Neural cell (in vitro differentiated cells): ENCODE data around the gene CD300LB. TPM values are rescaled to one million over a fixed set of nuclear protein-coding genes. Genes with fewer than 3 reads are reported as not detected.

ENCODE experiments used
- H2AFZ ChIP-seq: fragments of 200-600, 300-800 bp; sonication (generic), shearing (Covaris generic); 2 replicates; pipeline ENCODE4 v1.6.0; 2014; ENCODE audit warnings: low read depth, mild to moderate bottlenecking, antibody characterized with exemption, low read length, moderate library complexity
- H3F3A ChIP-seq: fragments of 200-600 bp; shearing (Covaris generic); 2 replicates; pipeline ENCODE4 v1.6.1; 2016; ENCODE audit warnings: mild to moderate bottlenecking, moderate library complexity, mixed read lengths, antibody characterized with exemption, low read length; ENCODE audit not compliant: insufficient read depth, poor library complexity, severe bottlenecking
- H3K27ac ChIP-seq: fragments of 200-600, 300-800 bp; sonication (generic), shearing (Covaris generic); 2 replicates; pipeline ENCODE4 v1.5.1; 2014; ENCODE audit warnings: mild to moderate bottlenecking, low read length, moderate library complexity
- H3K27me3 ChIP-seq: fragments of 300-800, 200-600 bp; sonication (generic), shearing (Covaris generic); 2 replicates; pipeline ENCODE4 v1.6.0; 2014; ENCODE audit warnings: mild to moderate bottlenecking, low read depth, low read length, moderate library complexity; ENCODE audit not compliant: insufficient read depth
- H3K36me3 ChIP-seq: fragments of 300-800, 200-600 bp; sonication (generic), shearing (Covaris generic); 2 replicates; pipeline ENCODE4 v1.5.1; 2014; ENCODE audit warnings: mild to moderate bottlenecking, antibody characterized with exemption, low read length, moderate library complexity; ENCODE audit not compliant: insufficient read depth
- H3K4me2 ChIP-seq: fragments of 300-800, 200-600 bp; sonication (generic), shearing (Covaris generic); 2 replicates; pipeline ENCODE4 v1.6.0; 2014; ENCODE audit warnings: mild to moderate bottlenecking, low read length
- H3K4me3 ChIP-seq: fragments of 300-800, 200-600 bp; sonication (generic), shearing (Covaris generic); 2 replicates; pipeline ENCODE4 v1.5.1; 2014; ENCODE audit warnings: mild to moderate bottlenecking, low read length, moderate library complexity
- H3K79me2 ChIP-seq: fragments of 200-600 bp; shearing (Covaris generic); replicated peaks from 2 replicates; pipeline ENCODE4 v1.6.0; 2014; ENCODE audit warnings: mild to moderate bottlenecking, low read length, moderate library complexity; ENCODE audit not compliant: insufficient read depth
- H3K9ac ChIP-seq: fragments of 300-800, 200-600 bp; sonication (generic), shearing (Covaris generic); 2 replicates; pipeline ENCODE4 v1.6.1; 2016; ENCODE audit warnings: mild to moderate bottlenecking, low read length, mixed read lengths
- H3K9me2 ChIP-seq: fragments of 200-600 bp; shearing (Covaris generic); 2 replicates; pipeline ENCODE4 v1.6.1; 2016; ENCODE audit warnings: mild to moderate bottlenecking, low read length, mixed read lengths; ENCODE audit not compliant: insufficient read depth
- H3K9me3 ChIP-seq: fragments of 200-600, 300-800 bp; sonication (generic), shearing (Covaris generic); 2 replicates; pipeline ENCODE4 v1.6.1; 2016; ENCODE audit warnings: mild to moderate bottlenecking, mixed run types, low read length, moderate library complexity, mixed read lengths
- H4K20me1 ChIP-seq: fragments of 200-600 bp; shearing (Covaris generic); 2 replicates; pipeline ENCODE4 v1.6.1; 2016; ENCODE audit warnings: mild to moderate bottlenecking, mixed run types; ENCODE audit not compliant: insufficient read depth
- CTCF ChIP-seq: fragments of 450-650 bp; IDR thresholded peaks from 2 replicates; pipeline ENCODE4 v1.5.1; 2014; ENCODE audit warnings: antibody characterized with exemption, mild to moderate bottlenecking, moderate library complexity; ENCODE audit not compliant: poor library complexity, severe bottlenecking
- EP300 ChIP-seq: fragments of 450-650 bp; conservative IDR thresholded peaks from 2 replicates; pipeline ENCODE4 v1.6.1; 2014; ENCODE audit warnings: antibody characterized with exemption, mild to moderate bottlenecking, moderate library complexity; ENCODE audit not compliant: poor library complexity, severe bottlenecking
- EZH2 ChIP-seq: fragments of 200-600, 300-800 bp; shearing (Covaris generic), sonication (generic); IDR thresholded peaks from 2 replicates; pipeline ENCODE4 v1.6.1; 2014; ENCODE audit warnings: antibody characterized with exemption, low read length, borderline replicate concordance, mild to moderate bottlenecking; ENCODE audit not compliant: insufficient read depth, poor library complexity, severe bottlenecking
- MXI1 ChIP-seq: fragments of 450-650 bp; conservative IDR thresholded peaks from 2 replicates; pipeline ENCODE4 v1.6.1; 2014; ENCODE audit warnings: antibody characterized with exemption, mild to moderate bottlenecking; ENCODE audit not compliant: poor library complexity, severe bottlenecking
- POLR2AphosphoS5 ChIP-seq: IDR thresholded peaks from 2 replicates; pipeline ENCODE4 v1.6.1; 2012
- RAD21 ChIP-seq: fragments of 450-650 bp; conservative IDR thresholded peaks from 2 replicates; pipeline ENCODE4 v1.6.1; 2014; ENCODE audit warnings: antibody characterized with exemption, mild to moderate bottlenecking, moderate library complexity
- REST ChIP-seq: IDR thresholded peaks from 2 replicates; pipeline ENCODE4 v1.6.1; 2012; ENCODE audit warnings: borderline replicate concordance
- SMC3 ChIP-seq: fragments of 450-650 bp; conservative IDR thresholded peaks from 2 replicates; pipeline ENCODE4 v1.6.1; 2014; ENCODE audit warnings: antibody characterized with exemption, mild to moderate bottlenecking, moderate library complexity; ENCODE audit not compliant: poor library complexity
- TAF1 ChIP-seq: IDR thresholded peaks from 2 replicates; pipeline ENCODE4 v1.6.1; 2012; ENCODE audit warnings: low read depth
- polyA plus RNA-seq: library from polyadenylated mRNA; depleted of rRNA; stranded (reverse); fragments of >200 nt; gene quantifications from 2 replicates; pipeline ENCODE4 v1.2.3, GENCODE V29; 2014

The CD300LB gene
- polyA plus RNA-seq, 1 donor from 2014 or later: not detected

- Histone ChIP-seq H3K9ac (no peak overlapping the region), H3K36me3 (no peaks in the 10 kb centered on the region), H3K79me2 (no peaks in the 10 kb centered on the region), H3K4me3 (no peak overlapping the region), H3K9me2 (no peaks in the 10 kb centered on the region), H3F3A (no peaks in the 10 kb centered on the region), H3K4me2 (no peak overlapping the region), H3K27ac (no peak overlapping the region), H3K27me3 (no peaks in the 10 kb centered on the region), H3K9me3 (no peaks in the 10 kb centered on the region), H2AFZ (no peak overlapping the region), H4K20me1 (no peaks in the 10 kb centered on the region)
- TF ChIP-seq CTCF (no peak), EZH2 (no peak), REST (no peak), MXI1 (no peak), EP300 (no peak)
Observed at GRCh38 chr17:74475189-74475588, 56.1 kb downstream of the CD300LB start.

GRCh38 chr17:74474043-74474792 is 57.1 kb downstream of the CD300LB start:
- Histone ChIP-seq H3K9me2 (no peaks in the 10 kb centered on the region), H3K4me2 (no peak overlapping the region), H3F3A (no peaks in the 10 kb centered on the region), H3K27ac (no peak overlapping the region), H4K20me1 (no peaks in the 10 kb centered on the region), H3K4me3 (no peak overlapping the region), H3K36me3 (no peaks in the 10 kb centered on the region), H2AFZ (no peak overlapping the region), H3K79me2 (no peaks in the 10 kb centered on the region), H3K27me3 (no peaks in the 10 kb centered on the region), H3K9ac (no peak overlapping the region), H3K9me3 (no peaks in the 10 kb centered on the region)
- TF ChIP-seq REST: no peak
- TF ChIP-seq CTCF: no peak
- no peak for TF ChIP-seq MXI1
- no peak for TF ChIP-seq TAF1
- no peak for TF ChIP-seq EZH2
- no peak for TF ChIP-seq RAD21
- TF ChIP-seq SMC3: no peak
- no peak for TF ChIP-seq EP300
- no peak for TF ChIP-seq POLR2AphosphoS5
